ENCODE results near the gene WWOX. TPM values are rescaled to one million over a fixed set of nuclear protein-coding genes. Genes with fewer than 3 reads are reported as not detected.

The WWOX gene
- total and polyA plus RNA-seq, 2 donors (not counting 1 experiment from before 2014, with no cell fraction given): 10.5 to 42.3 TPM

DNA sequence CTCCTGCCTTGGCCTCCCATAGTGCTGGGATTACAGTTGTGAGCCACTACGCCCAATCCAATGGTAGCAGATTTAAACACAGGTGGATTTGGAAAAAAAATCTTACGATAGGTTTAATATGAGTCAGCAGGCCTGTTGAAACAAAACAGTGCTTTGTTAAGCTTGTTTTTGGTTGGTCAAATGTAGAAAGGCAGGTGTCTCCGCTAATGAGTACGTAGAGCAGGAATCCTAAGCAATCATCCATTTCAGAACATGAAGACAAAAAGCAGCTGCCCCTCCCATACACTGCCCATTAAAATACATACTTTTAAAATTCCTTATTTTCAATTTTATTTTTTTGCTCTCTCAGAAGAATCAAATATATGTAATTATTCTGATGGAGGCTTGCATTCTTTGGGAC lies 1.9 kb upstream of the WWOX start:
- H3K27me3 Mint-ChIP-seq: peaks cover 26% of the 10 kb centered on the region
- peaks cover 11 to 16% of the 10 kb centered on the region in 2 donors for H3K4me1 ChIP-seq (ENCODE audit: control insufficient read depth in 2 of 2, insufficient read depth in 2 of 2, low read length in 2 of 2)
- H3K27me3 ChIP-seq (replicated peaks in 1 of 4; ENCODE audit: control extremely low read depth in 1 of 4, control insufficient read depth in 3 of 4, insufficient read depth in 4 of 4, low read length in 3 of 4): no peaks in the 10 kb centered on the region
- ChIA-PET CTCF (no interaction called here), POLR2A (no interaction called here)
- 80% methylated on average over 2 of the region's 4 CpGs for WGBS (ENCODE audit: insufficient coverage)
- H3K36me3 ChIP-seq (replicated peaks in 1 of 2; ENCODE audit: control extremely low read depth in 1 of 2, control insufficient read depth in 1 of 2, extremely low read depth in 1 of 2, insufficient read depth in 2 of 2, low read length in 1 of 2): no peaks in the 10 kb centered on the region
- H3K27ac ChIP-seq (ENCODE audit: low read length in 2 of 2): no peak overlapping the region
- H3K27ac Mint-ChIP-seq: no peak overlapping the region
- ATAC-seq (ENCODE audit: low read depth) (no peak), DNase-seq (no peak)
- TF ChIP-seq EZH2 (IDR thresholded peaks at IDR 0.05; ENCODE audit: borderline replicate concordance, insufficient read depth, low read depth, low read length, poor library complexity, severe bottlenecking): no peak
- TF ChIP-seq, protein P1, sequence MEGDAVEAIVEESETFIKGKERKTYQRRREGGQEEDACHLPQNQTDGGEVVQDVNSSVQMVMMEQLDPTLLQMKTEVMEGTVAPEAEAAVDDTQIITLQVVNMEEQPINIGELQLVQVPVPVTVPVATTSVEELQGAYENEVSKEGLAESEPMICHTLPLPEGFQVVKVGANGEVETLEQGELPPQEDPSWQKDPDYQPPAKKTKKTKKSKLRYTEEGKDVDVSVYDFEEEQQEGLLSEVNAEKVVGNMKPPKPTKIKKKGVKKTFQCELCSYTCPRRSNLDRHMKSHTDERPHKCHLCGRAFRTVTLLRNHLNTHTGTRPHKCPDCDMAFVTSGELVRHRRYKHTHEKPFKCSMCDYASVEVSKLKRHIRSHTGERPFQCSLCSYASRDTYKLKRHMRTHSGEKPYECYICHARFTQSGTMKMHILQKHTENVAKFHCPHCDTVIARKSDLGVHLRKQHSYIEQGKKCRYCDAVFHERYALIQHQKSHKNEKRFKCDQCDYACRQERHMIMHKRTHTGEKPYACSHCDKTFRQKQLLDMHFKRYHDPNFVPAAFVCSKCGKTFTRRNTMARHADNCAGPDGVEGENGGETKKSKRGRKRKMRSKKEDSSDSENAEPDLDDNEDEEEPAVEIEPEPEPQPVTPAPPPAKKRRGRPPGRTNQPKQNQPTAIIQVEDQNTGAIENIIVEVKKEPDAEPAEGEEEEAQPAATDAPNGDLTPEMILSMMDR (IDR thresholded peaks at IDR 0.05): no peak
- H3K4me2 ChIP-seq (replicated peaks; ENCODE audit: low read depth, low read length, poor library complexity, severe bottlenecking): no peak overlapping the region
- no peak overlapping the region for H3K4me3 Mint-ChIP-seq
- no peaks in the 10 kb centered on the region for H3K9me3 Mint-ChIP-seq (ENCODE audit: insufficient read depth)
- intact Hi-C loops (cut with micrococcal nuclease): no loop called here
- H3K4me1 Mint-ChIP-seq: peaks cover 21% of the 10 kb centered on the region
- H3K9me3 ChIP-seq (ENCODE audit: control extremely low read depth in 1 of 3, control insufficient read depth in 2 of 3, insufficient read depth in 1 of 3, low read length in 2 of 3): peaks cover 0 to 5% (median 0%) of the 10 kb centered on the region in 3 donors
- H3K9ac ChIP-seq (ENCODE audit: low read length): no peak overlapping the region
- H2AFZ ChIP-seq (ENCODE audit: insufficient read depth, low read depth, low read length, poor library complexity, severe bottlenecking): no peak overlapping the region
- H3K79me2 ChIP-seq (ENCODE audit: control insufficient read depth, insufficient read depth, low read length): no peaks in the 10 kb centered on the region
- H4K20me1 ChIP-seq (ENCODE audit: control insufficient read depth, insufficient read depth, low read length, poor library complexity, severe bottlenecking): peaks cover 3% of the 10 kb centered on the region
- H3K4me3 ChIP-seq (ENCODE audit: control extremely low read depth in 1 of 5, extremely low read depth in 1 of 5, insufficient read depth in 1 of 5, low read depth in 2 of 5, low read length in 4 of 5): no peak overlapping the region

DNA sequence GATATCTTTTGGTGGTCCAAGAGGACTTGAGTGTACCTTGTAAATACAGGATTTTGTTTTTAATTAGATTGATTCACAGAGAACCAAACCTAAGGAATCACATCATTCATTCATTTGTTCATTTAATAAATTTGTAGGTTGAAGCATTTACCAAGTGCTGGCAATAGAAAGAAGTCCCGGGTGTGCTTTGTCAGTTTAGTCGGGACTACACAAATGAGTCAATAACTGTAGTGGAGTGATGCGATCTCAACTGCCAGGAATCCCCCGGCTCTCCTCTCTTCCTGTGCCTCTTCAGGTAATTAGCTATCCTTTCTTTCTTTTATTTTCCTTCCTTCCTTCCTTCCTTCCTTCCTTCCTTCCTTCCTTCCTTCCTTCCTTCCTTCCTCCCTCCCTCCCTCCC lies 1.4 kb upstream of the WWOX start:
- ATAC-seq (ENCODE audit: low read depth): no peak
- no peaks in the 10 kb centered on the region for H3K9me3 Mint-ChIP-seq (ENCODE audit: insufficient read depth)
- peak overlapping the region; percentile 100 for H2AFZ ChIP-seq (ENCODE audit: insufficient read depth, low read depth, low read length, poor library complexity, severe bottlenecking)

More for the DNA sequence above, 1.4 kb upstream of the WWOX start:
- ChIA-PET POLR2A (no interaction called here), CTCF (no interaction called here)
- H3K79me2 ChIP-seq (ENCODE audit: control insufficient read depth, insufficient read depth, low read length): peaks cover under 1% of the 10 kb centered on the region
- no peak overlapping the region for H3K9ac ChIP-seq (ENCODE audit: low read length)
- TF ChIP-seq EZH2 (IDR thresholded peaks at IDR 0.05; ENCODE audit: borderline replicate concordance, insufficient read depth, low read depth, low read length, poor library complexity, severe bottlenecking): no peak
- TF ChIP-seq, protein P1 (IDR thresholded peaks at IDR 0.05): no peak
- H3K4me3 ChIP-seq (ENCODE audit: control extremely low read depth in 1 of 5, extremely low read depth in 1 of 5, insufficient read depth in 1 of 5, low read depth in 2 of 5, low read length in 4 of 5): no peak overlapping the region
- Mint-ChIP-seq H3K27ac (no peak overlapping the region), H3K27me3 (peaks cover 25% of the 10 kb centered on the region), H3K4me1 (peaks cover 22% of the 10 kb centered on the region), H3K4me3 (no peak overlapping the region)
- DNase-seq: no peak
- 73% methylated on average over 3 of the region's 4 CpGs for WGBS (ENCODE audit: insufficient coverage)
- no peak overlapping the region for H3K4me2 ChIP-seq (replicated peaks; ENCODE audit: low read depth, low read length, poor library complexity, severe bottlenecking)
- intact Hi-C loops (cut with micrococcal nuclease): no loop called here
- peaks cover 0 to 5% (median 0%) of the 10 kb centered on the region in 3 donors for H3K9me3 ChIP-seq (ENCODE audit: control extremely low read depth in 1 of 3, control insufficient read depth in 2 of 3, insufficient read depth in 1 of 3, low read length in 2 of 3)
- H3K4me1 ChIP-seq (ENCODE audit: control insufficient read depth in 2 of 2, insufficient read depth in 2 of 2, low read length in 2 of 2): peaks cover 11 to 16% of the 10 kb centered on the region in 2 donors
- peaks cover 4% of the 10 kb centered on the region for H4K20me1 ChIP-seq (ENCODE audit: control insufficient read depth, insufficient read depth, low read length, poor library complexity, severe bottlenecking)
- no peak overlapping the region for H3K27ac ChIP-seq (ENCODE audit: low read length in 2 of 2)
- H3K36me3 ChIP-seq (replicated peaks in 1 of 2; ENCODE audit: control extremely low read depth in 1 of 2, control insufficient read depth in 1 of 2, extremely low read depth in 1 of 2, insufficient read depth in 2 of 2, low read length in 1 of 2): no peaks in the 10 kb centered on the region
- no peaks in the 10 kb centered on the region for H3K27me3 ChIP-seq (replicated peaks in 1 of 4; ENCODE audit: control extremely low read depth in 1 of 4, control insufficient read depth in 3 of 4, insufficient read depth in 4 of 4, low read length in 3 of 4)
